WTC11 (cell line): ENCODE results near the gene C11orf21. TPM values are rescaled to one million over a fixed set of nuclear protein-coding genes. Genes with fewer than 3 reads are reported as not detected.

Experiments
- ATAC-seq: fragments of 200-7000 bp; cut with Tn5 transposase; 2 replicates; pipeline ENCODE4 v1.10.0; 2021; ENCODE audit warnings: mild to moderate bottlenecking, moderate library complexity
- CTCF ChIA-PET: fragments of 300-600 bp; sonication (Branson Sonifier 250); formaldehyde crosslinking; loops from one replicate; lab custom pipeline; 2021; ENCODE audit warnings: antibody characterized with exemption; lab: Charles Lee
- POLR2A ChIA-PET: fragments of 350-600 bp; sonication (Branson Sonifier 250); formaldehyde crosslinking; loops from one replicate; lab custom pipeline; 2021; ENCODE audit warnings: antibody characterized with exemption; lab: Charles Lee
- DNase-seq: peaks from one replicate; pipeline ENCODE4 v3.0.0; 2021; ENCODE audit warnings: low spot score
- H3K27ac Mint-ChIP-seq: 2 replicates; pipeline ENCODE4 v1.8.0; 2021; ENCODE audit warnings: mixed read lengths
- H3K27me3 Mint-ChIP-seq: 2 replicates; pipeline ENCODE4 v1.8.0; 2021; ENCODE audit warnings: low read depth, mild to moderate bottlenecking, moderate library complexity, mixed read lengths
- H3K36me3 Mint-ChIP-seq: 2 replicates; pipeline ENCODE4 v1.8.0; 2021; ENCODE audit warnings: mixed read lengths
- H3K4me1 Mint-ChIP-seq: 2 replicates; pipeline ENCODE4 v1.8.0; 2022; ENCODE audit warnings: mixed read lengths
- H3K4me3 Mint-ChIP-seq: 2 replicates; pipeline ENCODE4 v1.8.0; 2021; ENCODE audit warnings: mild to moderate bottlenecking, moderate library complexity, mixed read lengths
- H3K9me3 Mint-ChIP-seq: 2 replicates; pipeline ENCODE4 v1.8.0; 2021; ENCODE audit warnings: mixed read lengths
- ATF2 ChIP-seq: sonication (generic); formaldehyde crosslinking; IDR thresholded peaks from 2 replicates; pipeline ENCODE4 v1.8.1; 2022; ENCODE audit warnings: low read depth, missing genetic modification reagents, borderline replicate concordance
- CBFB ChIP-seq: sonication (generic); formaldehyde crosslinking; IDR thresholded peaks from 2 replicates; pipeline ENCODE4 v1.8.1; 2022; ENCODE audit warnings: mild to moderate bottlenecking, low read depth, missing genetic modification reagents
- CREM ChIP-seq: sonication (generic); formaldehyde crosslinking; IDR thresholded peaks from 2 replicates; pipeline ENCODE4 v1.8.1; 2022; ENCODE audit warnings: mild to moderate bottlenecking, missing genetic modification reagents, moderate library complexity
- CTCF ChIP-seq: fragments of 200-600 bp; IDR thresholded peaks from 2 replicates; pipeline ENCODE4 v1.8.0; 2022; ENCODE audit warnings: antibody characterized with exemption
- E2F4 ChIP-seq: sonication (generic); formaldehyde crosslinking; IDR thresholded peaks from 2 replicates; pipeline ENCODE4 v1.8.1; 2022; ENCODE audit warnings: low read depth, mild to moderate bottlenecking, moderate library complexity, missing genetic modification reagents, borderline replicate concordance
- ESRRA ChIP-seq: sonication (generic); formaldehyde crosslinking; IDR thresholded peaks from 2 replicates; pipeline ENCODE4 v1.8.1; 2022; ENCODE audit warnings: mild to moderate bottlenecking, missing genetic modification reagents, borderline replicate concordance
- FOXP4 ChIP-seq: sonication (generic); formaldehyde crosslinking; IDR thresholded peaks from 2 replicates; pipeline ENCODE4 v1.8.0; 2022; ENCODE audit warnings: mild to moderate bottlenecking, missing genetic modification reagents
- IRF2 ChIP-seq: sonication (generic); formaldehyde crosslinking; IDR thresholded peaks from 2 replicates; pipeline ENCODE4 v1.8.0; 2022; ENCODE audit warnings: low read depth, missing genetic modification reagents, borderline replicate concordance
- KAT7 ChIP-seq: sonication (generic); formaldehyde crosslinking; IDR thresholded peaks from 2 replicates; pipeline ENCODE4 v1.8.1; 2023; ENCODE audit warnings: missing genetic modification reagents, mild to moderate bottlenecking, borderline replicate concordance
- MXD4 ChIP-seq: fragments of 250-450 bp; sonication (Bioruptor Pico); IDR thresholded peaks from 2 replicates; pipeline ENCODE4 v1.8.0; 2021; ENCODE audit warnings: mild to moderate bottlenecking, moderate library complexity, borderline replicate concordance
- PRDM15 ChIP-seq: sonication (generic); formaldehyde crosslinking; IDR thresholded peaks from 2 replicates; pipeline ENCODE4 v1.8.0; 2022; ENCODE audit warnings: missing genetic modification reagents
- RORB ChIP-seq: fragments of 250-450 bp; sonication (Bioruptor Pico); IDR thresholded peaks from 2 replicates; pipeline ENCODE4 v1.9.0; 2021; ENCODE audit warnings: mild to moderate bottlenecking
- SP1 ChIP-seq: sonication (generic); formaldehyde crosslinking; conservative IDR thresholded peaks from 2 replicates; pipeline ENCODE4 v1.8.1; 2022; ENCODE audit warnings: missing genetic modification reagents
- TP53 ChIP-seq: sonication (generic); formaldehyde crosslinking; IDR thresholded peaks from 2 replicates; pipeline ENCODE4 v1.8.1; 2023; ENCODE audit warnings: mild to moderate bottlenecking, missing genetic modification reagents
- USF1 ChIP-seq: sonication (generic); formaldehyde crosslinking; IDR thresholded peaks from 2 replicates; pipeline ENCODE4 v1.8.0; 2022; ENCODE audit warnings: mild to moderate bottlenecking, missing genetic modification reagents
- ZBTB21 ChIP-seq: sonication (generic); formaldehyde crosslinking; IDR thresholded peaks from 2 replicates; pipeline ENCODE4 v1.8.1; 2023; ENCODE audit warnings: mild to moderate bottlenecking, missing genetic modification reagents, borderline replicate concordance
- ZBTB43 ChIP-seq: sonication (generic); formaldehyde crosslinking; IDR thresholded peaks from 2 replicates; pipeline ENCODE4 v1.8.1; 2023; ENCODE audit warnings: mild to moderate bottlenecking, missing genetic modification reagents
- ZNF219 ChIP-seq: sonication (generic); formaldehyde crosslinking; IDR thresholded peaks from 2 replicates; pipeline ENCODE4 v1.8.0; 2023; ENCODE audit warnings: missing genetic modification reagents, mild to moderate bottlenecking, borderline replicate concordance
- ZSCAN18 ChIP-seq: fragments of 250-450 bp; sonication (Bioruptor Pico); IDR thresholded peaks from 2 replicates; pipeline ENCODE4 v2.1.2; 2022; ENCODE audit warnings: mild to moderate bottlenecking, moderate library complexity
- total RNA-seq: library from RNA; stranded (reverse); gene quantifications from 3 replicates; pipeline ENCODE4 v1.2.3, GENCODE V29; 2021

Gene C11orf21
- total RNA-seq, 1 experiment from 2014 or later = 0.24 TPM

GRCh38 chr11:2297623-2298030, 4.1 kb downstream of the C11orf21 start:
- no peaks in the 10 kb centered on the region for H3K36me3 Mint-ChIP-seq
- ChIA-PET CTCF (interaction anchor here (0.6 to 11.0 kb wide), 9 partner anchors 85 to 141 kb away, joined by 3 to 398 read pairs (median 7); no protein-coding TSS in a partner anchor), POLR2A (no interaction called here)
- ATAC-seq = no peak
- no peaks in the 10 kb centered on the region for H3K4me1 Mint-ChIP-seq
- TF ChIP-seq ZSCAN18 (CRISPR knock-in tag) (no peak), CREM (CRISPR knock-in tag) (no peak), KAT7 (CRISPR knock-in tag) (no peak), ZBTB21 (CRISPR knock-in tag) (no peak), ATF2 (CRISPR knock-in tag) (no peak)
- peaks cover 12% of the 10 kb centered on the region for H3K27me3 Mint-ChIP-seq
- H3K27ac Mint-ChIP-seq = no peak overlapping the region
- no peak overlapping the region for H3K4me3 Mint-ChIP-seq
- H3K9me3 Mint-ChIP-seq = no peaks in the 10 kb centered on the region
- no peak for DNase-seq

GRCh38 chr11:2296913-2297622, 4.7 kb downstream of the C11orf21 start:
- Mint-ChIP-seq H3K36me3 (no peaks in the 10 kb centered on the region), H3K4me1 (no peaks in the 10 kb centered on the region), H3K4me3 (no peak overlapping the region), H3K9me3 (no peaks in the 10 kb centered on the region), H3K27ac (no peak overlapping the region), H3K27me3 (peaks cover 14% of the 10 kb centered on the region)
- no peak for ATAC-seq
- CTCF ChIA-PET = interaction anchor here (0.6 to 11.0 kb wide), 7 partner anchors 8 to 141 kb away, joined by 3 to 398 read pairs (median 6); no protein-coding TSS in a partner anchor
- DNase-seq = no peak
- POLR2A ChIA-PET = no interaction called here
- no peak for TF ChIP-seq SP1 (CRISPR knock-in tag)
- TF ChIP-seq USF1 (CRISPR knock-in tag) = no peak
- TF ChIP-seq RORB (CRISPR knock-in tag) = no peak
- no peak for TF ChIP-seq CBFB (CRISPR knock-in tag)
- TF ChIP-seq PRDM15 = no peak
- no peak for TF ChIP-seq IRF2 (CRISPR knock-in tag)
- no peak for TF ChIP-seq KAT7 (CRISPR knock-in tag)
- TF ChIP-seq ESRRA (CRISPR knock-in tag) = no peak
- TF ChIP-seq FOXP4 (CRISPR knock-in tag) = no peak
- TF ChIP-seq TP53 (CRISPR knock-in tag) = no peak
- no peak for TF ChIP-seq ZNF219
- TF ChIP-seq ZBTB43 (CRISPR knock-in tag) = no peak
- no peak for TF ChIP-seq MXD4
- no peak for TF ChIP-seq CTCF
- TF ChIP-seq E2F4 = no peak
